Stimulated activated naive CD4-positive, alpha-beta T cell treated with Interleukin-2 at 50 U/mL for 16 hours (primary cell): Measurements from ENCODE around the gene ADGRG3.

Source experiments
- DNase-seq: peaks from one replicate; lab custom pipeline; 2025; lab: John Stamatoyannopoulos, UW

ADGRG3 gene

DNA sequence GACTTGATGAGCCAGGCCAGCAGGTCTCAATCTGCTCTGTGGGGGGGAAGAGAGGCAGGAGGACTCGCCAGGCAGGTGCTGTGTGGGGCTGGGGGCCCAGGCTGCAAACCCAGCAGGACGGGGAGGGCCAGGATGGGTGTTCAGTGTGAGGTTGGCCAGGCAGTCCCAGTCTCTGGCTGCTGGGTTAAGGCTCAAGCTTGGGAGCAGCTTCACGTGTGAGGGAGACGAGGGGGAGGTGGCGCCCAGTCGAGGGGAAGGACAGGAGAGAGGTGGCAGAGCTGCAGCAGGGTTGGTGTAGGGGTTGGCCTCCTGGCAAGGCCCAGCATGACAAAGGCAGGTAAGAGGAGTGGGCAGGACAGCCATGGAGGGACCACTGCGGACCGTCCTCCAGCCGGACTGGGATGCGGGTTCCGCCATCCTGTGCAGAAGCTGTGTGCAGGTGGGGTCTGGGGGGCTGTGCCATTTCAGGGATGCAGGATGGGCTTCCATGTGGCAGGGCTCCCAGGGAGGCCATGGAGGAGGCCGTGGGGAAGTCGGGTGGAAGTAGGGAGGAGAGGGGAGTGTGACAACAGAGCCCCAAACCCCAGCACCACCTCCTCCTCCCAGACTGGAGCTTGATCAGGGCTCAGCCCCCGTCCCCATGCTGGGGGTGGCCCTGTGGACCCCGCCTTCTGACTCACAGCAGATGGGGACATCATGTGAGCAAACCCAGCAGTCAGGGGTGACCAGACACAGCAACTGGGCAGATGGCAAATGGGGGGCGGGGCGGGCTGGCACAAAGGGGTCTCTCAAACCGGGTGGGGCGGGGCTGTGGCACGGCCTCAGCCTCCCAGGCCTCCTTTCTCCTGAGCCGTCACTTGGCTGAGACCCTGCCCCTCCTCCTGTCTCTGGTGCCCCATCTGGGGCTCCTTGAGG, 36.9 kb upstream of the ADGRG3 start:
- DNase-seq = no peak

DNA sequence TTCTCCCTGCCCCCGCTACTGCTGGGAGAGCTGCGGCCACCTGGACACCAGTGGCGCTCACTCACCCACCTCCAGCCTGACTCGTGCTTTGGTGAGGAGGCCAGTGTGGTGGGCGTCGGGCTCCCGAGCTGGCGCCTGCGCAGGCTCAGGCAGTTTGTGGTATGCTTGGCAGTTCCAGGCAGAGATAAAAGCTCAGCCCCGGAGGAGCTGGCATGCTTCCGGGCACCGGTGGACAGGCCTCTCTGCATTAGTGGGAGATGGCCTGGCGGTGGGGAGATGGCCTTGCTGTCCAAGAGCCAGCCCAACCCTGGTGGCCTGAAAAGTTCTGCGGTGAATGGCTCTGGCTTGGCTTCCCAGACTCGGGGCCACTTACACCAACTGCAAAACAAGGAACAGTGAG, 35.5 kb upstream of the ADGRG3 start:
- DNase-seq = no peak

DNA sequence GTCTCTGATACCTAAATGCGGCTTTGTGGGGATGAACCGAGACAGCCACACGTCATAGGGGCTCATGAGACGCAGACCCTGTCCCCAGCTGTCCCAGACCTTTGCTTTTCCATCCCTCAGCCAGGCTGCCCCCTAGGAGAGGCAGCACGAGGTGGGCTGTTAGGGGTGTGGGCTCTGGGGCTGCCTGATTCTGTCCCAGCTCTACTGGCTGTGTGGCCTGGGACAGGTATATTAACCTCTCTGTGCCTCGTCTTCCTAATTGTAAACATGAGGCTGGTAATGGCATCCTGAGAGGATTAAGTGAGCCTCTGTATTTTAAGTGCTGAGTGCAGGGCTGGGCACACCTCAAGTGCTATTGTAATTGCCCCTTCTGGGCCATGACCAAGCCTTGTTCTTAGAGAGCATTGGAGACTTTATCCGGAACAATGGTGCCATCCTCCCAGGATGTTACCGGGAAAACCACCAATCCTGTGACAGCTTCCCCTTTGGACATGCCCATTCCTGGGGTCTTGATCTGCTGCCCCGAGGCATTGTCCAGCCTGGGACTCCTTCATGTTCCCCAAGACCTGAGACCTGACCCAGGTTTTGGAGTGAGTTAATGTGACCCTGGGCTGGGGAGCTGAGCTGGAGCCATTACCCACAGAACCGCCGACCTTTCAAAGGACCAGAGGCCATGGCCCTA, 34.6 kb upstream of the ADGRG3 start:
- no peak for DNase-seq

DNA sequence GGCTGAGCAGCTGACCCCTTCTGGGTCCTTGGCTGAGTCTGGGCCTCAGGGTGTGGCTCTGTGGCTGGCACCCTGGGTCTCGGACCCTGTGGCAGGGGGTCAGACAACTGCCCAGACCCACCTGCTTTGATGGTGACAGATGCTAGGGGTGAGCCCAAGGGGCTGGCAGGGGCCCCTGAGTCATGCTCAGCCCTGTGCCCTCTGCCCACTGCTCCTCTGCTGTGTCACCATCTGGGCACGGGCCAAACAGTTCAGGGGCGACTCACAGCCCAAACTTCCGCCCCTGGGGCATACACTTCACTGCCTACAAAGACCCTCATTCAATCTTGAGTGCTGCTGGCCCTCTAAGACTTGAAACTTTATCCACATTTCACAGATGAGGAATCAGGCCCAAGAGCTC, 33.9 kb upstream of the ADGRG3 start:
- DNase-seq = no peak

DNA sequence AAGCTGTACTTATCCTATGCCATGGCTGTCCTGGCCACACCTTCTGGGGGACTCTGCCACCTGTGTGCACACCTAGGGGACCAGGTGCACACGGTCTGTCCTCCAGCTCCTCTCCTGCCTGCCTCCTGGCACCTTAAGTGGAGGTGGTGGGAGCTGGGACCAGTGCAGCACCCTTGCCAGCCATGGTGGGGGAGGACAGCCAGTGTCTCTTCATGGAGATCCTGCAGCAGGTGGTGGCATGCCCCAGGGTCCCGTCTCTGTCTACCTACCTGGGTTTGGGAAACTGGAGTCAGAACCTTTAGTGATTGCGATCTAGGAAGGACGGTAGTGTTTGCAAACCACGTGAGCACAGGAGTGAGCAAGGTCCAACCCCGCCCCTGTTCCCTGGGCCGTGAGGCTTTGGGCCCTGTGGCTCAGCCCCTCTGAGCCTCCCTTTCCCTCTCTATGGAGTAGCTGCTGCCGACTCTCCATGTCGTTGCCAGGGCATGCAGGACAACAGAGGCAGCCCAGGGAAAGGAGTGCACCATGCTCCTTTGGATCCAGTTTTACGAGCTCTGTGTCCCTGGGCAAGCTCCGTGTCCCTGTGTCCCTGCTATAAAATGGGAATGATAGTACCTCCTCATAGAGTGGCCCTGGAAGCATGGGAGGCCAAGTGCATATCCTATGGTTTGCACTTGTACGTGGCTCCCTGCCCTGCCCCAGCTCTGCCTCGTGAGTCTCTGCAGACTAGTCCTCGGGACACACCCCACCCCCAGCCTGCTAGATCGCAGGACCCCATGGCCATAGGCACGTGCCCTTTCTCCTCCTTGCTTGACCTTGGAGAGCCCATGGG, 32.6 kb upstream of the ADGRG3 start:
- DNase-seq = no peak

DNA sequence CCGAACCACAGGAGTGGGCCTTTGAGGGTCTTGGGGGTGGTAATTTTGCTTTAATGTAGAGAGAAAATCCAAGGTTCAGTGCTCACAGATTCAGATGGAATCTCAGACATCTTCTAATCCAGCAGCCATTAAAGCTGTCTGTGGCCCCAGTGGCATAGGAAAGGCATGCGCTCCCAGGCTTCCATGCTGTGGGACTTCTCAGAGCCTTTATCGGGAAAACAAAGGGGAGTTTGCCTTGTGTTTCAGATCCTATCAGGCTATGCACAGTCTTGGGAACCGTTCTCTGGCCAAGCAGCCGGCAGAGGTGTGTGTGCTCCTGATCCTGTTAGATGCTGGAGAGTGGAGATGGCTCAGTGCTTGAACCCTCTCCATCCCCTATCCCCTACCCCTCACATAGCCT, 31.9 kb upstream of the ADGRG3 start:
- no peak for DNase-seq

DNA sequence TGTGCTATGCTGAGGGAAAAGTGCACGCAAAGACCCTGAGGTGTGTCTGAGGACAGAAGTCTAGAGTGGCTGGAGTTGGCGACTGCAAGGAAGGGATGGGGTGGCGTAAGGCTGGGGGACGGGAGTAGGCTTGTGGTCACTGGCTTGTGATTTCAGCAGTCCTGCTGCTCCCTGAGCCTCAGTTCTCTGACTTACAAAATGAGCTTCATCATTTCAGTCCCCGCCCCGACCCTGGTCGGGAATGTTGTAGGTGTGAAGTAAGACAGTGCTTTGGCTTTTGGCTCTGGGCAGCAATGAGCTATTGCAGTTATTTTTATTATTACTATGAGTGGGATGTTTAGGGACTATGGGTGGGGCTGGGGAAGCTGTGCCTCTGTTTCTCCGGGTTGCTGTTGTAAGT, 31.1 kb upstream of the ADGRG3 start:
- DNase-seq = no peak

DNA sequence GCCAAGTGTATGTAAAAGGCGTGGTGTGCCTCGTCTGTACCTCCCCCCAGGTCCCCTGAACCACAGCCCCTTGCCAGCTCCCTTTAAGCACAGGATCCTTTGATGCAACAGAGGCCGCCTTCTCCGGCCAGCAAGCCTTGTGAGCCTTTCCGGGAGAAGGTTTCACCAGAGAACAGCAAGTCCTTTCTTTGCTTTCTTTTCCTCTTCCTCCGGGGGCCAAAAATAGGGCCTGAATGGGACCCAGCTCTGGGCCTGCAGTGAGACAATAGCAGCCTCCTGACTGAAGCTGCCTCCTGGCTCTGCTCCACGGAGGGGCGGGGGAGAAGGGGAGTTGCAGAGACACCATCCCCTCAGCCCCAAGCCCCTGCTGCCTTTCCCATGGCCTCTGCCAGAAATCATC, 30.7 kb upstream of the ADGRG3 start:
- no peak for DNase-seq

DNA sequence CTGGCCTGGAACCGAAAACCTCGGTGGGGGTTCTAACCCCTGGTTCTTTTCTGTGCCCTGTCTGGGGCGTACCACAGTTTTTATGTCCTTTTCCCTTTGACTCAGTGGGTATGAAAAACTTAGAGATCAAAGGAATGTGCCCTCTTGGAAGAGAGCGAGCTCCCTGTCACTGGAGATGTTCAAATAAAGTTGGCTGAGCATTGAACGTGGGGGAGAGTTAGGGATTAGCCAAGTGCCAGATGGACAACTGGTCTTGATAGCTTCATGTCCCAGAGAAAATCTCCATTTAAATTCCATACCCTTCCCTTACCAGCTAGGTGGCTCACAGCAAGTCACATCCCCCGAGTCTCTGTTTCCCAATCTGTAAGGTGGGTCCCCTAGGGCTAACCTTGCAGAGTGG, 30.1 kb upstream of the ADGRG3 start:
- no peak for DNase-seq

DNA sequence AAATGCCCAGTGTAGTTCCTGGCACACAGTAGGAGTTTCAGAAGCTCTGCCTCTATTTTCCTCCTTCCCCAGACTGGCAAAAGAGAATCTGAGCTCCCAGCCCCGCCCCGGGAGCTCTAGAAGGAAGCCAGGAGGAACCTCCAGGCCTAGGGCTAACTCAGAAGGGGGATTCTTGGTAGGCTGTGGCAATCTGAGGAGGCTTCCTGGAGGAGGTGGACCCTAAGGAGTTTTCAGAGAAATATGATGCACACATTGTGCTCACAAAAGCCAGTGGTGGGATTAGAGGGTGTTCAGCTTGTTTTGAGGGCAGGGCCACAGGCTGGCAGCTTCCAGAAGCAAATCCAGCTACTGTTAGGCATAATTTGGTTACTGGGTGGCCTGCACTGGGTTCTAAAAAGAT, 29.7 kb upstream of the ADGRG3 start:
- DNase-seq = no peak

DNA sequence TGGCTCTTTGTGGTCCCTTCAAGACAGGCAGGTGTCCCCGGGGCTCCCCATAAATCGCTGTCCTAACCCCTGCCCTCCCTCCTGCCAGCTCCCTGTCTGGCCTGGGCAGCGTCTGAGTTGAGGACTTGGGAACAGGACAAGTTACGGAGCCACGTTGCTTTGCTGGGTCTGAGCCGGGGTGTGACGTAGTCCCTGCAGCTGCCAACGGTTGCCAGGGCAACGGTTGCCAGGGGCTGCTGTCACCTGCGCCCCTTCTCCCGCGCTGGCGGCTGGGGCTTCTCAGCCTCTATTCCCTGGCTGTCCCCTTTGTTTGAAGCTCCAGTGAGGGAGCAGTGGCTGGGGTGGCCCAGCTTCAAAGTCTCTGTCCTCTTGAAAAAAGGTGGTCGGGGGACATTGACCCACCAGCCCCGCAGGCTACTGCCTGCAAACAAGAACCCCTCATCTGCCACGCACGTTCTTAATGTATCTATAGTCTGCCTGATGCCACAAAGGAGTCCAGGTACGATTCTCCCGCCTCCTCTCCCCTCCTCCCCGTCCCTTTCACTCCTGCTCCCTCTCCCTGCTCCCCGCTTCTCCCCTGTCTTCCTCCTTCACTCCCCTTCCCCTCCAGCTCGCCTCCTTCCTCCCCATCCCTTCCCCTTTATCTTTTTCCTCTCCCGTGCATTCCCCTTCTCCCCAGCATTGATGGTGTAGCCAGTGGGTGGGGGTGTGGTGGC, 28.8 kb upstream of the ADGRG3 start:
- no peak for DNase-seq

DNA sequence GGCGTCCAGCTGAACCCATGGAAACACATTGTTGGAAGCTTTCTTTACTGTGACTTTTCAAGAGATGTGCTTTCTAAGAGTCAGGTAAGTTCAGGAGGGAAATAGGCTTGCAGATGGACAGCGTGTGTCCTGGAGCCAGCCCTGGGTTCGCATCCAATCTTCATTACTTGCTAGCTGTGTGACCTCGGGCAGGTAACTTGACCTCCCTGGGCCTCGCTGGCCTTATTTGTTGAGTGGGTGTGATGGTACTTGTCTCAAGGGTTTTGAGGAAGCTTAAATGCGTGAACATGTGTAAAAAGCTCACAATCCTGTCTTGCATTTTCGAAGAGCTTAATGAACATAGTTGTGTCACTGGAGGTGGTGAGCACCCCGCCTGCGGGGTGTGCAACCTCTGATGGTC, 27.9 kb upstream of the ADGRG3 start:
- DNase-seq = no peak

DNA sequence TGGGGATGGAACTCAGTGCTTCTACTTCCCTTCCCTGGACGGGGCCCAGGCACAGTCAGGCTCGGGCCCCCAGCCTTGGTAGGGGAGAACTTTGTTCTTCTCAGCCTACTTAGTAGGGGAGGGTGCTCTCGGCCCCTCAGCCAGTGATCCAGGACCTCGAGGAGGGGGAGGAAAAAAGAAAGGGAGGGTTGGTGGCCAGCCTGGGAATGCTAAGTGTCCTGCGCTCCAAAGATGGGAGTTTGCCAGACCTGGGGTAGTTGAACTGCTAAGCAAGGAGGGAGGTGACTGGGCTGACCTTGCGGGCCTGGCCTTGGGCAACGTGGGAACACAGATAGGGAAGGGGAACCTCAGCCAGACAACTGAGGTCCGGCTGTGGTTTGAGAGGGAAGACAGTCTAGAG, 27.5 kb upstream of the ADGRG3 start:
- DNase-seq = no peak

DNA sequence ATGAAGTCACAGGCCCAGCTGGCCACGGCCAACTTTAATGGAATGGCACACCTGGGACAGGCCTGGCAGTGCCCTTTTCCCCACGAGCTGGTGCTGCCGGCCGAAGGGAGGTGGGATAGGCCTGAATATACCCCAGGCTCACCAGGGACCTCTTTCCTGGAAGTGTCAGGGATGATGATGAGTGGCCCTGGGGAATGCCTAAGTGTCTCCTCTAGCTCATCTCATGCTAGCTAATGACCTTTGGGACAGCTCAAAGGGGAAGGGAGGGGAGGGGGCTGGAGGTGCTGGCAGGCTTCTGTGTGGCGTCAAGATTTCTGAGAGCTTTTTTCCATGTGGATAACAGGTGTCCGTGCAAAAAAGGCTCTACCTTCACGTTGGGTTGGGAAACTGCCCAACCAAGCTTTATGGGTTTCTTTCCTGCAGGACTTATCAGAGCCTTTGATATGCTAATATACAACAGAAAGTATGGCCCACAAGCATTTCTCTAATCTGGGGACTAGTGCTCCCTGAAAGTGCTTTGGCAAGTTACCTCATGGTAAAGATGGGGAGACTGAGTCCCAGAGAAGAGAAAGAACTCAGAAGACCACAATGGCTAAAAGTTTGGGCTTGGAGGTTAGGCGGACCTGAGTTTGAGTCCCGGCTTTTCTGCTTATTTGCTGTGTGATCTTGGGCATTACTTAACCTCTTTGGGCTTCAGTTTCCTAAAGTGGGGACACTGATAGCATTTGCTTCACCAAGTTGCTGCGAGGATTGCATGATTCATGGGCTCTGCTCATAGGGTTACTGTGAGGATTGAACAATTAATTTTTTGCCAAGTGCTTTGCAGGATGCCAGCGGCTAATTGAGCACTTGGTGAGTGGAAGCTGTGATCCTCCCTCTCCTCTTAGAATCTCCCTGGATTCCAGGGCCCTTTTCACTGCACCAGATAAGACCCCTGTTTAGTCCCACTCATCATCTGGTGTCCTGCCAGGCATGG, 25.7 kb upstream of the ADGRG3 start:
- no peak for DNase-seq

DNA sequence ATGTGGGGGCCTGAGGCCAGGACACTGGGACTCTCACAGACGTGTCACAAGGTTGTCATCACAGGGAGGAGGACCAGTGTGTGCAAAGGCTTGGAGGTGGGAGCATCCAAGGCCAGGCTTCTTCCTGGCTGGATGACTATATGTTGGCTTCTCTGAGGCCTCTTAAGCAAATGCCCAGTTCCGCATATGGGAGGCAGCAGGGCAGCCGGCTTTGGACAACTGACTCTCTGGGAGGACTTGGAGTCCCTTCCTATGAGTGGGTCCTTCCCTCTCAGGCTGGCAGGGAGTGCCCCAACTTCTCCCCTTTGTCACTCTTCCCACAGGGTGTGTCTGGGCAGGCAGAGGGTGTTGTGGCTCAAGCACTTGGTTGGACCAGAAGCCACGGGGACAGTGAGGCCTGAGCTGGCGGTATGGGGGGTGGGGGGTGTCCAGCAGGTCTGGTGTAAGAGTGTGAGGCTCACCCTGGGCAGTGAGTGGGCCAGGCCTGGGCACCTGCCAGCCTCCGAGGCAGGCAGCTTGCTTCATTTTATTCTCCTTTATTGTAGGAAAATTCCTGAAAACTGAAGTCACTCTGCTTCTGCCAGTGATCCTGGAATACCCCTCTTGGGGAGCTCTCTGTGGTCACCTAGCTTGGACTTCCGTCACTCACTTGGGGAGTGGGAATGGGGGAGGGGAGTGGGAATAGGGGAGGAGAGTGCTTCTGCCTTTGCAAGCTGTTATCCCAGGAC, 24.8 kb upstream of the ADGRG3 start:
- no peak for DNase-seq

DNA sequence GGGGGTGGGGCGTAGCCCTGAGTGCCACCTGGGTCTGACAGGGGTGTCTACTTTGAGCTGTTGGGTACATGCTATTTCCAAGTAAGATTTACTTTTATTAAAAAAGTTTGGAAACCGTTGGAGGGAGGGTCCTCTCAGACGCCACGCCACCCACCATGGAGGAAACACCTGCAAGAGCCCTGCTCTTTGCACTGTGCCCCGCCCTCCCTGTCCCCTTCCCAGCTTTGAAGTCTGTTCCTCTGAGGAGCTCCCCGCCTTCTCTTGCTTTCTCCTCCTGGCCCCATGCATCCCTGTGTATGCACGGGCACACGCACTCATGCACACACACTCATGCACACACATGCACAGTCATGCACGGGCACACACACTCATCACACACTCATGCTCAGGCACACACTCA, 24.2 kb upstream of the ADGRG3 start:
- DNase-seq = no peak

DNA sequence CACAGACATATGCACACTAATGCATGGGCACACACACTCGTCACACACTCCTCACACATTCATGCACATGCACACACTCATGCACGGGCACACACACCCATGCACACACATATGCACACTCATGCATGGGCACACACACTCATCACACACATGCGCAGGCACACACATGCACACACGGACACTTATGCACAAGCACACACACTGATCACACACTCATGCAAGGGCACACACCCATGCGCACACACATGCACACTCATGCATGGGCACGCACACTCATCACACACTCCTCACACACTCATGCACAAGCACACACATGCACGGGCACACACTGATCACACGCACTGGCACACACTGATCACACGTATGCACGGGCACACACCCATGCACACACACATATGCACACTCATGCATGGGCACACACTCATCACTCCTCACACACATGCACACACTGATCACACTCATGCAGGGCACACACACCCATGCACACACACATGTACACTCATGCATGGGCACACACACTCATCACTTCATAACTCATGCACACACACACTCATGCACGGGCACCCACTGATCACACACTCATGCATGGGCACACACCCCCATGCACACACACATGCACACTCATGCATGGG, 23.6 kb upstream of the ADGRG3 start:
- DNase-seq = no peak

DNA sequence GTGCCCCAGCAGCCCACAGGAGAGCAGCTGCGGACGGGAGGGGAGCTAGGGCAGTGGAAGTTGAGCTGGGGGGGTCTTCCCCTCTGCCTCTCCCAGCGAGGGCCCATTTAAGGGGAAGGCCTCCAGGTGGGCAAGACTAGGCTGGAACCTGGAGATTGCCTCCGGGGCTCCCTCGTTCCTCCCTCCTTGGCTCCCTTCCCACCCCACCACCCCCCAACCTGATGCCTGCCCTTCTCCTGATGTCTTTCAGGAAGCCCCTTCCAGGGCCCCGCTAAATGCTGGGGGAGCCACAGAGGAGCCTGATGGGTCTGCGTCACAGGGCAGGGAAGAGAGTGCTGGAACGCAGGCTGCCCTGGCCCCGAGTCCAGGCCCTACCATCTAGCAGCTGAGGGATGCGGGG, 22.9 kb upstream of the ADGRG3 start:
- no peak for DNase-seq

DNA sequence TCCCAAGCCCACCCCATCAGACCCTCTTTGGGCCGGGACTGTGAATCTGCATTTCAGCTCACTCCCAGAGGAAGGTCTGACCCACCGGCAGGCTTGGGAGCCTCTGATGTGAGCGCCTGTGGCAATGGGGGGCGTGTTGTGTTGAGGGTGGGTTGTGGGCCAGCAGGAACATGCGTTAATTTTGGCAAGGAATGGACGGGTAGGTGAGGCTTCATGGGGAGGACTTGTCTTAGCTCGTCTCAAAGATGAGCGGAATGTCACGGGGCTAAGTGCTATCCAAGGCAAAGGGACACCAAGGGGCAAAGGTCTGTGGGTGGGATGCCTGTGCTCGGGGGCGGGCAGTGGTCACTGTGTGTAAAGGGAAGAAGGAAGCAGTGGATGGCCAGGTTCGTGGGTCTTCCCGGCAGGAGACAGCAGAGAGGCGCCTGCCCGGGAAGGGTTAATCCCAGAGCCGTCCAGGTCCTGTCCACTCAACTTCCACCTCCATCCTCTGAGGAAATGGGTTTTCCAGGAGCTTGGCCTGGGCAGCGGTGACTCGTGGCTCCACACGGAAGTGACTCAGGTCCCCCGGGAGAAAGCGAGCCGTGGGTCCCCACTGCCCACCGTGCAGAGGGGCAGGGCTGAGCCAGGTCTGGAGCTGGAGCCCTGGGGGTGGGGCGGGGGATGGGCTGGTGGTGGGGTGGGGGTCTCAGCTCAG, 22.3 kb upstream of the ADGRG3 start:
- no peak for DNase-seq
